Natural killer cell (primary cell): ENCODE data around the gene FUOM. TPM values are rescaled to one million over a fixed set of nuclear protein-coding genes. Genes with fewer than 3 reads are reported as not detected.

Source experiments
- ATAC-seq, 3 donors: fragments of 150-1000 bp in 2 of 3; fragments of 200-7000 bp in 1 of 3; cut with Tn5 transposase; 1 replicate in 1 of 3; 2 replicates in 2 of 3; pipeline ENCODE4 v1.10.0; 2021; ENCODE audit warnings: mild to moderate bottlenecking in 2 of 3, moderate library complexity in 2 of 3
- DNase-seq, 2 donors: peaks; one replicate each; pipeline versions ENCODE4 v3.0.0 to v3.0.0-alpha.2; 2013 to 2021; ENCODE audit warnings: mixed read lengths in 1 of 2
- H3K27ac ChIP-seq: one replicate; pipeline ENCODE4 v1.5.1; 2013; ENCODE audit warnings: mild to moderate bottlenecking, low read length
- H3K27me3 ChIP-seq: one replicate; pipeline ENCODE4 v1.6.1; 2013; ENCODE audit warnings: low read length; ENCODE audit not compliant: control insufficient read depth, insufficient read depth
- H3K36me3 ChIP-seq: one replicate; pipeline ENCODE4 v1.6.1; 2013; ENCODE audit warnings: low read length; ENCODE audit not compliant: control insufficient read depth, insufficient read depth
- H3K4me1 ChIP-seq: one replicate; pipeline ENCODE4 v1.6.1; 2013; ENCODE audit warnings: low read length; ENCODE audit not compliant: control insufficient read depth, insufficient read depth
- H3K4me3 ChIP-seq: one replicate; pipeline ENCODE4 v1.5.1; 2013; ENCODE audit warnings: low read length
- H3K9me3 ChIP-seq: one replicate; pipeline ENCODE4 v1.6.1; 2013; ENCODE audit warnings: low read length; ENCODE audit not compliant: control insufficient read depth, insufficient read depth
- H3K27ac Mint-ChIP-seq, 2 donors: one replicate each; pipeline ENCODE4 v1.8.0; 2022; ENCODE audit warnings: mild to moderate bottlenecking in 2 of 2, mixed read lengths in 2 of 2, moderate library complexity in 1 of 2
- H3K27me3 Mint-ChIP-seq, 2 donors: one replicate each; pipeline ENCODE4 v1.8.0; 2022; ENCODE audit warnings: low read depth in 2 of 2, mixed read lengths in 2 of 2
- H3K36me3 Mint-ChIP-seq: one replicate; pipeline ENCODE4 v1.8.0; 2022; ENCODE audit warnings: mixed read lengths
- H3K4me1 Mint-ChIP-seq, 2 donors: one replicate each; pipeline ENCODE4 v1.8.0; 2022; ENCODE audit warnings: mixed read lengths in 2 of 2
- H3K4me3 Mint-ChIP-seq: one replicate; pipeline ENCODE4 v1.8.0; 2022; ENCODE audit warnings: mild to moderate bottlenecking, moderate library complexity, mixed read lengths
- H3K9me3 Mint-ChIP-seq, 2 donors: one replicate each; pipeline ENCODE4 v1.8.0; 2022; ENCODE audit warnings: mixed read lengths in 2 of 2
- CTCF ChIP-seq: fragments of 200-600 bp; IDR thresholded peaks from one replicate; pipeline ENCODE4 v1.8.0; 2022; ENCODE audit warnings: antibody characterized with exemption
- WGBS: methylation state at CpG from one replicate; pipeline ENCODE4 v1.1.7; 2013; ENCODE audit warnings: missing lambda C conversion rate; ENCODE audit not compliant: insufficient coverage; 5-methylcytosine and 5-hydroxymethylcytosine counted together
- intact Hi-C: fragments of 100-400 bp; cut with micrococcal nuclease; formaldehyde crosslinking; loops from one replicate; pipeline ENCODE4 v1.14.2; 2022
- total RNA-seq, 4 donors: library from RNA; stranded (reverse); fragments of 120-200 nt in 1 of 4; gene quantifications; one replicate each; pipeline versions ENCODE4 v1.2.3 to v1.2.4, GENCODE V29; 2013 to 2022

The FUOM gene
- total RNA-seq, 3 donors from 2014 or later (not counting 1 experiment from before 2014, with no cell fraction given): 7.6 to 9.5 (median 7.9) TPM

- peaks cover 19 to 21% of the 10 kb centered on the region in 2 donors for H3K4me1 Mint-ChIP-seq
- H3K36me3 Mint-ChIP-seq: no peaks in the 10 kb centered on the region
- Histone ChIP-seq H3K4me3 (no peak overlapping the region), H3K9me3 (no peaks in the 10 kb centered on the region), H3K36me3 (peaks cover 30% of the 10 kb centered on the region), H3K27me3 (no peaks in the 10 kb centered on the region), H3K4me1 (peaks cover 28% of the 10 kb centered on the region), H3K27ac (no peak overlapping the region)
- H3K4me3 Mint-ChIP-seq: no peak overlapping the region
- H3K27me3 Mint-ChIP-seq: no peaks in the 10 kb centered on the region
- intact Hi-C loops: no loop called here
- H3K9me3 Mint-ChIP-seq: no peaks in the 10 kb centered on the region
- ATAC-seq: no peak
- DNase-seq: no peak
- TF ChIP-seq CTCF: no peak
- peak overlapping the region in 1 of 2 donors; percentile 58 for H3K27ac Mint-ChIP-seq
- 95% methylated on average over 10 of the region's 10 CpGs for WGBS
Measured at GRCh38 chr10:133311570-133311969, 46.2 kb downstream of the FUOM start.

- TF ChIP-seq CTCF: no peak
- intact Hi-C loops: no loop called here
- Mint-ChIP-seq H3K4me1 (peaks cover 19 to 26% of the 10 kb centered on the region in 2 donors), H3K27me3 (no peaks in the 10 kb centered on the region), H3K36me3 (no peaks in the 10 kb centered on the region), H3K27ac (no peak overlapping the region), H3K4me3 (peak overlapping the region; percentile 28), H3K9me3 (no peaks in the 10 kb centered on the region)
- H3K4me1 ChIP-seq: peaks cover 28% of the 10 kb centered on the region
- no peak overlapping the region for H3K4me3 ChIP-seq
- H3K27me3 ChIP-seq: no peaks in the 10 kb centered on the region
- ATAC-seq (no peak), DNase-seq (no peak)
- 100% methylated on average over 7 of the region's 8 CpGs for WGBS
- H3K9me3 ChIP-seq: no peaks in the 10 kb centered on the region
- no peak overlapping the region for H3K27ac ChIP-seq
- H3K36me3 ChIP-seq: peaks cover 30% of the 10 kb centered on the region
Measured at GRCh38 chr10:133310789-133311188, 47.0 kb downstream of the FUOM start.

- TF ChIP-seq CTCF: no peak
- WGBS: 97% methylated on average over 16 of the region's 16 CpGs
- ATAC-seq (no peak), DNase-seq (no peak)
- Histone ChIP-seq H3K4me3 (no peak overlapping the region), H3K36me3 (peaks cover 30% of the 10 kb centered on the region), H3K27ac (no peak overlapping the region), H3K9me3 (no peaks in the 10 kb centered on the region), H3K27me3 (no peaks in the 10 kb centered on the region), H3K4me1 (peaks cover 32% of the 10 kb centered on the region)
- peaks cover 23 to 30% of the 10 kb centered on the region in 2 donors for H3K4me1 Mint-ChIP-seq
- no peak overlapping the region for H3K27ac Mint-ChIP-seq
- no peaks in the 10 kb centered on the region for H3K27me3 Mint-ChIP-seq
- no peaks in the 10 kb centered on the region for H3K9me3 Mint-ChIP-seq
- no peaks in the 10 kb centered on the region for H3K36me3 Mint-ChIP-seq
- intact Hi-C loops: no loop called here
- peak overlapping the region; percentile 28 for H3K4me3 Mint-ChIP-seq
Measured at GRCh38 chr10:133310399-133310755, 47.4 kb downstream of the FUOM start.

- H3K4me1 ChIP-seq: peaks cover 35% of the 10 kb centered on the region
- Mint-ChIP-seq H3K9me3 (no peaks in the 10 kb centered on the region), H3K36me3 (no peaks in the 10 kb centered on the region), H3K27me3 (no peaks in the 10 kb centered on the region), H3K27ac (peak overlapping the region; percentile 99), H3K4me1 (peaks cover 28 to 35% of the 10 kb centered on the region in 2 donors), H3K4me3 (peak overlapping the region; percentile 79)
- H3K36me3 ChIP-seq: peaks cover 30% of the 10 kb centered on the region
- no peaks in the 10 kb centered on the region for H3K27me3 ChIP-seq
- DNase-seq (no peak), ATAC-seq (no peak)
- H3K27ac ChIP-seq: no peak overlapping the region
- TF ChIP-seq CTCF: no peak
- no peaks in the 10 kb centered on the region for H3K9me3 ChIP-seq
- no peak overlapping the region for H3K4me3 ChIP-seq
- intact Hi-C loops: no loop called here
- WGBS: 94% methylated on average over 33 of the region's 33 CpGs
Measured at GRCh38 chr10:133309720-133310398, 48.0 kb downstream of the FUOM start.
